Endothelial cell (in vitro differentiated cells): ENCODE results near the gene TAAR2. TPM values are rescaled to one million over a fixed set of nuclear protein-coding genes. Genes with fewer than 3 reads are reported as not detected.

Experiments
- DNase-seq: peaks from one replicate; pipeline ENCODE4 v3.0.0; 2021; ENCODE audit warnings: low spot score
- H3K27ac Mint-ChIP-seq: one replicate; pipeline ENCODE4 v1.8.0; 2021; ENCODE audit warnings: mixed read lengths, inconsistent platforms; ENCODE audit not compliant: unreplicated experiment
- H3K27me3 Mint-ChIP-seq: one replicate; pipeline ENCODE4 v1.8.0; 2021; ENCODE audit warnings: mild to moderate bottlenecking, moderate library complexity, mixed read lengths, inconsistent platforms; ENCODE audit not compliant: unreplicated experiment
- H3K36me3 Mint-ChIP-seq: one replicate; pipeline ENCODE4 v1.8.0; 2021; ENCODE audit warnings: mild to moderate bottlenecking, low read depth, mixed read lengths, inconsistent platforms; ENCODE audit not compliant: unreplicated experiment
- H3K4me1 Mint-ChIP-seq: one replicate; pipeline ENCODE4 v1.8.0; 2021; ENCODE audit warnings: mild to moderate bottlenecking, mixed read lengths, inconsistent platforms; ENCODE audit not compliant: unreplicated experiment
- H3K4me3 Mint-ChIP-seq: one replicate; pipeline ENCODE4 v1.8.0; 2021; ENCODE audit warnings: mild to moderate bottlenecking, mixed read lengths, inconsistent platforms; ENCODE audit not compliant: unreplicated experiment
- H3K9me3 Mint-ChIP-seq: one replicate; pipeline ENCODE4 v1.8.0; 2021; ENCODE audit warnings: mixed read lengths, inconsistent platforms; ENCODE audit not compliant: unreplicated experiment
- total RNA-seq: library from RNA; stranded (reverse); fragmentation: NEBNext Ultra II Directional; extraction: Animal tissue kit (Norgen Biotek cat#: 25700); gene quantifications from one replicate; pipeline ENCODE4 v1.2.1, GENCODE V29; 2021; ENCODE audit not compliant: unreplicated experiment
- TF ChIP-seq, protein P1 (sequence below): fragments of 200-600 bp; sonication (generic); IDR thresholded peaks from one replicate; pipeline ENCODE4 v1.5.0; 2021; ENCODE audit warnings: antibody characterized with exemption; ENCODE audit not compliant: unreplicated experiment

The TAAR2 gene
- total RNA-seq, 1 donor from 2014 or later = not detected

DNA sequence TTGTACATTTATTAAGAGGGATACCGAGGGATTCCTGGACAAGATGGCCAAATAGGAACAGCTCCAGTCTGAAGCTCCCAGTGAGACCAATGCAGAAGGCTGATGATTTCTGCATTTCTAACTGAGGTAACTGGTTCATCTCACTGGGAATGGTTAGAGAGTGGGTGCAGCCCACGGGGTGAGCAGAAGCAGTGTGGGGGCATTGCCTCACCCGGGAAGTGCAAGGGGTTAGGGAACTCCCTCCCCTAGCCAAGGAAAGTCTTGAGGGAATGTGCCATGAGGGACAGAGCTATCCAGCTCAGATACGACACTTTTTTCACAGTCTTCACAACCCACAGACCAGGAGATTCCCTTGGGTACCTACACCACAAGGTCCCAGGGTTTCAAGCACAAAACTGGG, 10.7 kb upstream of the TAAR2 start:
- TF ChIP-seq, protein P1, sequence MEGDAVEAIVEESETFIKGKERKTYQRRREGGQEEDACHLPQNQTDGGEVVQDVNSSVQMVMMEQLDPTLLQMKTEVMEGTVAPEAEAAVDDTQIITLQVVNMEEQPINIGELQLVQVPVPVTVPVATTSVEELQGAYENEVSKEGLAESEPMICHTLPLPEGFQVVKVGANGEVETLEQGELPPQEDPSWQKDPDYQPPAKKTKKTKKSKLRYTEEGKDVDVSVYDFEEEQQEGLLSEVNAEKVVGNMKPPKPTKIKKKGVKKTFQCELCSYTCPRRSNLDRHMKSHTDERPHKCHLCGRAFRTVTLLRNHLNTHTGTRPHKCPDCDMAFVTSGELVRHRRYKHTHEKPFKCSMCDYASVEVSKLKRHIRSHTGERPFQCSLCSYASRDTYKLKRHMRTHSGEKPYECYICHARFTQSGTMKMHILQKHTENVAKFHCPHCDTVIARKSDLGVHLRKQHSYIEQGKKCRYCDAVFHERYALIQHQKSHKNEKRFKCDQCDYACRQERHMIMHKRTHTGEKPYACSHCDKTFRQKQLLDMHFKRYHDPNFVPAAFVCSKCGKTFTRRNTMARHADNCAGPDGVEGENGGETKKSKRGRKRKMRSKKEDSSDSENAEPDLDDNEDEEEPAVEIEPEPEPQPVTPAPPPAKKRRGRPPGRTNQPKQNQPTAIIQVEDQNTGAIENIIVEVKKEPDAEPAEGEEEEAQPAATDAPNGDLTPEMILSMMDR = no peak
- no peaks in the 10 kb centered on the region for H3K27me3 Mint-ChIP-seq

DNA sequence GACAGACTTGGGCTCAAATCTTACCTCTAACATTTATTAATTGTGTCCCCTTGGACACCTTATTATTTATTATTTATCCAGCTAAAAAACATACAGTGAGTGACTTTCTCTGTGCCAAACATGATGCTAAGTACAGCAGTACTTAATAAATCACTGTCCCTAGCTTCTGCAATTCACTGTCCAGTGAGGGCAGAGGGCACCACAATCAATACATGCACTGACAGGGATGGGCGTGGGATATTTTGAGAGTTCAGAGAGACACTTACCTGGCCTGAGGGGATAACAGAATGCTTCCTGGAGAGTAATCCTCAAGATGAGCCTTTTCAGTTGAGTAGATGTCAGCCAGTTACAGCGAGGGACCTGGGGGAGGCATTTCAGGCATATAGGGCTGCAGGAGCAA, 9.3 kb upstream of the TAAR2 start:
- no peaks in the 10 kb centered on the region for H3K27me3 Mint-ChIP-seq
- peaks cover 6% of the 10 kb centered on the region for H3K4me1 Mint-ChIP-seq
- DNase-seq = no peak
- no peak overlapping the region for H3K27ac Mint-ChIP-seq
- H3K36me3 Mint-ChIP-seq = no peaks in the 10 kb centered on the region
- TF ChIP-seq, protein P1 = no peak
- H3K9me3 Mint-ChIP-seq = no peaks in the 10 kb centered on the region
- no peak overlapping the region for H3K4me3 Mint-ChIP-seq

More for the DNA sequence above, 10.7 kb upstream of the TAAR2 start:
- Mint-ChIP-seq H3K4me3 (no peak overlapping the region), H3K4me1 (peaks cover 17% of the 10 kb centered on the region), H3K27ac (no peak overlapping the region), H3K36me3 (no peaks in the 10 kb centered on the region), H3K9me3 (no peaks in the 10 kb centered on the region)
- DNase-seq = no peak

DNA sequence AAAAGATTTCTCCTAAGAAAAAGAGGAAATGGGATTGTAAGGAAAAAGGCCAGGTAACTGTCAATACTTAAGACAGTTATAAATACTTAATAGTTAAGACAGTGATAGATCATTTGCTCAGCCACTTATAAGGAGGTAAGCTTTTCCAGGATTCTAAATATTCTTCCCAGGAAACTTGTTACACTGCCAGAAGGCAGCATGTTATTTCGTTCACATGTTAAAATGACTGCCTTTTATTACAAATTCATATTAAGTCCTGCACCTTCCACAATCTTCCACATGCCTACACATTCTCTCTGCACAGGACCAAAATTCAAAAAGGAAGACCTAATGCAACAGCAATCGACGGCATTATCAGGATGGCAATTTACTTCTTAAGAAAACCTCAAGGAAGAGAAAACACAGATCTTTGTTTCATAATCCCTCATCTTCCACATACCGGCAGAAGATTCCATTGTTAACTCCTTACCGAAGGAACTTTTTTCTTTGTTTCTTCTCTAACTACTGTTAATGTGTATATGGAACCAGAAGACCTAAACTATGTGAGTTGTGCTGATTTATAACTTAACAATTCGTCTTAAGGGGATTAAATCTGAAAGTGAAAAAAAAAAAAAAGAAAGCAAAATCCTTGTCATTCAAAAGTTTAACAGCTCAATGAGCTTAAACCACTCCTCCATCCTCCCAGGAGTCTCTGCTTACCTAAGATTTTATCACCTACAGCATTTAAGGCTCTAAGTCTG, 799 bp downstream of the TAAR2 start:
- H3K36me3 Mint-ChIP-seq = no peaks in the 10 kb centered on the region
- H3K9me3 Mint-ChIP-seq = no peaks in the 10 kb centered on the region
- H3K4me1 Mint-ChIP-seq = peaks cover 2% of the 10 kb centered on the region
- H3K27me3 Mint-ChIP-seq = peaks cover 2% of the 10 kb centered on the region
- TF ChIP-seq, protein P1 = no peak
- H3K4me3 Mint-ChIP-seq = no peak overlapping the region
- no peak for DNase-seq
- no peak overlapping the region for H3K27ac Mint-ChIP-seq

DNA sequence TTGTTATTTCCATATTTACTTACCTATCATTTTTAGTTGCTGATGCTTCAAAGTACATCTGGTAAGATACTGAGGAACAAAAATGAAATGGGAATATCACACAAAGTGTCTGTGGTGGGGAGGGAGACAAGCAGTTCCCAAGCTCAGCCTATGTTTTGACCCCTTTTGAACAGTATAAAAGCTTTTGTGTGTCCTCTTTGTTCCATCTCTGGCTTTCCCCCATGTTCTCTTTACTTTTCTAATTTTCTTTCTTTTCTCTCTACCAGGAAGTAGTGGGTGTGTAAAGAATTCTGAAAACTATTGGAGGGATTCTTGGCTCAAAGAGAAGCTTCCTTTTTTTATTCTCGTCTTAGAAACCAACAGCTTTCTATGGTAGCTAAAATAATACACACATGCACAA, 7.4 kb downstream of the TAAR2 start:
- Mint-ChIP-seq H3K27ac (no peak overlapping the region), H3K4me3 (no peak overlapping the region), H3K27me3 (no peaks in the 10 kb centered on the region), H3K9me3 (no peaks in the 10 kb centered on the region), H3K36me3 (no peaks in the 10 kb centered on the region), H3K4me1 (no peaks in the 10 kb centered on the region)
- DNase-seq = no peak
- TF ChIP-seq, protein P1 = no peak

DNA sequence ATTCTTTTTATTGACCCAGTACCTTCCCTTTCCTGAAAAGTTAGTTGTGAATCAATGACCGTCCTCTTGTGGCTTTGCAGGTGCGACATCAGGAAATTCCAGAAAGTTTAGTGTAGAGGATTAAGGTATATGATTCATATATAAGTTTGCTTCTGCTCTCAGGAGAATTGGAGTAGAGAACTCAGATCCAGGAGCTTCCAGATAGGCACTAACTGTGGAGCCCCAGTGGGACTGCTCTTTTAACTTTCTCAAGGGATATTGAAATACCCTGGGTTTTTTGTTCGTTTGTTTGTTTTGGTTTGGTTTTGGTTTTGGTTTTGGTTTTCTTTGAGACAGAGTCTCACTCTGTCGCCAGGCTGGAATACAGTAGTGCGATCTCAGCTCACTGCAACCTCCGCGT, 9.5 kb downstream of the TAAR2 start:
- Mint-ChIP-seq H3K4me3 (no peak overlapping the region), H3K27me3 (no peaks in the 10 kb centered on the region), H3K9me3 (no peaks in the 10 kb centered on the region), H3K27ac (no peak overlapping the region), H3K36me3 (no peaks in the 10 kb centered on the region), H3K4me1 (no peaks in the 10 kb centered on the region)
- no peak for DNase-seq
- TF ChIP-seq, protein P1 = no peak
